GM23338 (cell line): ENCODE results near the gene MGAT5. TPM values are rescaled to one million over a fixed set of nuclear protein-coding genes. Genes with fewer than 3 reads are reported as not detected.

Experiments
- ATAC-seq: fragments of 200-7000 bp; cut with Tn5 transposase; 3 replicates; pipeline ENCODE4 v1.9.1; 2020
- DNase-seq: peaks from one replicate; pipeline ENCODE4 v3.0.0-alpha.2; 2015; ENCODE audit warnings: low spot score
- H2AFZ ChIP-seq: fragments of 200-600 bp; sonication (generic); 2 replicates; pipeline ENCODE4 v1.8.0; 2016; ENCODE audit warnings: antibody characterized with exemption, mild to moderate bottlenecking, moderate library complexity
- H3F3A ChIP-seq: fragments of 200-600 bp; sonication (generic); replicated peaks from 2 replicates; pipeline ENCODE4 v1.8.0; 2017; ENCODE audit warnings: antibody characterized with exemption, mixed run types, low read depth
- H3K27ac ChIP-seq: fragments of 200-600 bp; sonication (generic); 2 replicates; pipeline ENCODE4 v1.6.1; 2016; ENCODE audit warnings: low read depth
- H3K27me3 ChIP-seq: fragments of 200-600 bp; sonication (generic); 2 replicates; pipeline ENCODE4 v1.8.0; 2016; ENCODE audit warnings: mild to moderate bottlenecking, mixed run types, moderate library complexity; ENCODE audit not compliant: insufficient read depth
- H3K36me3 ChIP-seq: fragments of 200-600 bp; sonication (generic); 2 replicates; pipeline ENCODE4 v1.8.0; 2016; ENCODE audit warnings: mild to moderate bottlenecking; ENCODE audit not compliant: insufficient read depth
- H3K4me1 ChIP-seq: fragments of 200-600 bp; sonication (generic); 2 replicates; pipeline ENCODE4 v1.8.0; 2016; ENCODE audit warnings: mild to moderate bottlenecking, moderate library complexity; ENCODE audit not compliant: insufficient read depth
- H3K4me2 ChIP-seq: fragments of 200-600 bp; sonication (generic); 2 replicates; pipeline ENCODE4 v1.7.1; 2017; ENCODE audit warnings: mixed run types
- H3K4me3 ChIP-seq: fragments of 200-600 bp; sonication (generic); 2 replicates; pipeline ENCODE4 v1.6.1; 2016; ENCODE audit warnings: mixed run types
- H3K79me2 ChIP-seq: fragments of 200-600 bp; sonication (generic); replicated peaks from 2 replicates; pipeline ENCODE4 v1.8.0; 2017; ENCODE audit warnings: mild to moderate bottlenecking; ENCODE audit not compliant: insufficient read depth
- H3K9me2 ChIP-seq: fragments of 200-600 bp; sonication (generic); 2 replicates; pipeline ENCODE4 v1.8.0; 2017; ENCODE audit not compliant: insufficient read depth
- H4K20me1 ChIP-seq: fragments of 200-600 bp; sonication (generic); replicated peaks from 2 replicates; pipeline ENCODE4 v1.8.0; 2017; ENCODE audit warnings: mild to moderate bottlenecking; ENCODE audit not compliant: insufficient read depth
- H3K27ac Mint-ChIP-seq: 2 replicates; pipeline ENCODE4 v1.8.0; 2020; ENCODE audit warnings: inconsistent platforms, mild to moderate bottlenecking, moderate library complexity, mixed read lengths
- H3K27me3 Mint-ChIP-seq: 3 replicates; pipeline ENCODE4 v1.8.0; 2022; ENCODE audit warnings: low read depth, mild to moderate bottlenecking, moderate library complexity, mixed read lengths, inconsistent platforms; ENCODE audit not compliant: insufficient read depth, poor library complexity
- H3K36me3 Mint-ChIP-seq: 3 replicates; pipeline ENCODE4 v1.8.0; 2021; ENCODE audit warnings: low read depth, mild to moderate bottlenecking, inconsistent platforms, moderate library complexity, mixed read lengths
- H3K4me1 Mint-ChIP-seq: 3 replicates; pipeline ENCODE4 v1.8.0; 2020; ENCODE audit warnings: mild to moderate bottlenecking, inconsistent platforms, mixed read lengths
- H3K4me3 Mint-ChIP-seq: 3 replicates; pipeline ENCODE4 v1.8.0; 2021; ENCODE audit warnings: moderate library complexity, mild to moderate bottlenecking, inconsistent platforms, mixed read lengths
- H3K9me3 Mint-ChIP-seq: 3 replicates; pipeline ENCODE4 v1.8.0; 2020; ENCODE audit warnings: moderate library complexity, mild to moderate bottlenecking, inconsistent platforms, mixed read lengths
- EZH2 ChIP-seq: fragments of 200-600 bp; sonication (generic); IDR thresholded peaks from one replicate; pipeline ENCODE4 v1.8.0; 2017; ENCODE audit warnings: antibody characterized with exemption, mild to moderate bottlenecking, low read depth; ENCODE audit not compliant: unreplicated experiment
- EZH2phosphoT487 ChIP-seq: fragments of 200-600 bp; sonication (generic); IDR thresholded peaks from one replicate; pipeline ENCODE4 v1.8.1; 2018; ENCODE audit warnings: antibody characterized with exemption; ENCODE audit not compliant: unreplicated experiment
- JUNB ChIP-seq: IDR thresholded peaks from one replicate; pipeline ENCODE4 v1.6.1; 2016; ENCODE audit warnings: antibody characterized with exemption; ENCODE audit not compliant: unreplicated experiment
- NANOG ChIP-seq: IDR thresholded peaks from 2 replicates; pipeline ENCODE4 v1.6.1; 2016; ENCODE audit warnings: antibody characterized with exemption, borderline replicate concordance
- STAT1 ChIP-seq: IDR thresholded peaks from one replicate; pipeline ENCODE4 v1.6.1; 2016; ENCODE audit warnings: antibody characterized with exemption; ENCODE audit not compliant: unreplicated experiment
- ZNF114 ChIP-seq: fragments of 250-450 bp; sonication (Bioruptor Pico); IDR thresholded peaks from 2 replicates; pipeline ENCODE4 v1.5.0; 2020; ENCODE audit warnings: mild to moderate bottlenecking, moderate library complexity
- polyA plus RNA-seq: library from polyadenylated mRNA; unstranded; fragments of >200 nt; fragmentation: Nextera tagmentation; extraction: Ambion mirVana; gene quantifications from 2 replicates; pipeline ENCODE4 v1.2.1, GENCODE V29; 2016
- total RNA-seq: library from RNA; depleted of rRNA; stranded (reverse); fragments of >200 nt; shearing (Covaris generic); gene quantifications from 2 replicates; pipeline ENCODE4 v1.2.3, GENCODE V29; 2014
- TF ChIP-seq, protein P1 (sequence below): IDR thresholded peaks from one replicate; pipeline ENCODE4 v1.6.1; 2018; ENCODE audit warnings: antibody characterized with exemption; ENCODE audit not compliant: unreplicated experiment
- TF ChIP-seq, protein P2 (sequence below): fragments of 250-450 bp; sonication (Bioruptor Pico); IDR thresholded peaks from 2 replicates; pipeline ENCODE4 v1.5.0; 2020; ENCODE audit warnings: mild to moderate bottlenecking, moderate library complexity
- TF ChIP-seq, protein P3 (sequence below), 2 experiments: fragments of 200-600 bp in 1 of 2; sonication (generic) in 1 of 2; conservative IDR thresholded peaks; 2 replicates each; pipeline versions ENCODE4 v1.5.1 to v1.6.1; 2016 to 2017; ENCODE audit warnings: antibody characterized with exemption in 2 of 2, low read depth in 2 of 2, mild to moderate bottlenecking in 2 of 2, moderate library complexity in 1 of 2
- TF ChIP-seq, protein P4 (sequence below): IDR thresholded peaks from 2 replicates; pipeline ENCODE4 v1.6.1; 2016; ENCODE audit warnings: antibody characterized with exemption

MGAT5 gene
- total and polyA plus RNA-seq, 2 experiments from 2014 or later = 4.6 to 27.6 TPM

DNA sequence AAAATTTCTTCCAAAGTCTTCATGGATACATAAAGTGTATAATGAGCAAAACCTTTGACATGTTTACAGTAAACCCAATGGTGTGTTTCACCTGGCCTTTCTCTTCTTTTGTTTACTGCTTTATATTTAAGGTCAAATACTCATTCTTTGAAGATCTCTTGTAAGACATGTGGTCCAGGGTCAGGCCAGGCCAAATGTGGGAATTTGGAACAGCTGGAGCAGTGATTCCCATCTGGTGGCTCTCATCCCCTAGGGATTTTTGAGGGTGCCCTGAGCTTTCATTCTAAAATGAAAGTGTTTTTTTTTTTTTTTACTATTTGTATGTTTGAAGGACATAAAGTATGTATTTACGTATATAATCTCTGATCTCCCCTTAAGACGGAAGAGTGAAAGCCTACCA is 13.8 kb upstream of the MGAT5 start:
- Histone ChIP-seq H3K27me3 (no peaks in the 10 kb centered on the region), H3K4me1 (no peaks in the 10 kb centered on the region), H3F3A (no peaks in the 10 kb centered on the region), H2AFZ (no peak overlapping the region), H3K9me2 (no peaks in the 10 kb centered on the region), H3K79me2 (peaks cover 24% of the 10 kb centered on the region), H3K4me2 (no peak overlapping the region), H3K36me3 (no peaks in the 10 kb centered on the region), H3K4me3 (no peak overlapping the region), H4K20me1 (peaks cover 19% of the 10 kb centered on the region), H3K27ac (no peak overlapping the region)
- TF ChIP-seq, protein P1, sequence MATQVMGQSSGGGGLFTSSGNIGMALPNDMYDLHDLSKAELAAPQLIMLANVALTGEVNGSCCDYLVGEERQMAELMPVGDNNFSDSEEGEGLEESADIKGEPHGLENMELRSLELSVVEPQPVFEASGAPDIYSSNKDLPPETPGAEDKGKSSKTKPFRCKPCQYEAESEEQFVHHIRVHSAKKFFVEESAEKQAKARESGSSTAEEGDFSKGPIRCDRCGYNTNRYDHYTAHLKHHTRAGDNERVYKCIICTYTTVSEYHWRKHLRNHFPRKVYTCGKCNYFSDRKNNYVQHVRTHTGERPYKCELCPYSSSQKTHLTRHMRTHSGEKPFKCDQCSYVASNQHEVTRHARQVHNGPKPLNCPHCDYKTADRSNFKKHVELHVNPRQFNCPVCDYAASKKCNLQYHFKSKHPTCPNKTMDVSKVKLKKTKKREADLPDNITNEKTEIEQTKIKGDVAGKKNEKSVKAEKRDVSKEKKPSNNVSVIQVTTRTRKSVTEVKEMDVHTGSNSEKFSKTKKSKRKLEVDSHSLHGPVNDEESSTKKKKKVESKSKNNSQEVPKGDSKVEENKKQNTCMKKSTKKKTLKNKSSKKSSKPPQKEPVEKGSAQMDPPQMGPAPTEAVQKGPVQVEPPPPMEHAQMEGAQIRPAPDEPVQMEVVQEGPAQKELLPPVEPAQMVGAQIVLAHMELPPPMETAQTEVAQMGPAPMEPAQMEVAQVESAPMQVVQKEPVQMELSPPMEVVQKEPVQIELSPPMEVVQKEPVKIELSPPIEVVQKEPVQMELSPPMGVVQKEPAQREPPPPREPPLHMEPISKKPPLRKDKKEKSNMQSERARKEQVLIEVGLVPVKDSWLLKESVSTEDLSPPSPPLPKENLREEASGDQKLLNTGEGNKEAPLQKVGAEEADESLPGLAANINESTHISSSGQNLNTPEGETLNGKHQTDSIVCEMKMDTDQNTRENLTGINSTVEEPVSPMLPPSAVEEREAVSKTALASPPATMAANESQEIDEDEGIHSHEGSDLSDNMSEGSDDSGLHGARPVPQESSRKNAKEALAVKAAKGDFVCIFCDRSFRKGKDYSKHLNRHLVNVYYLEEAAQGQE = no peak
- TF ChIP-seq ZNF114 (CRISPR knock-in tag) = no peak
- no peak for TF ChIP-seq JUNB
- TF ChIP-seq EZH2phosphoT487 = no peak
- TF ChIP-seq, protein P2, sequence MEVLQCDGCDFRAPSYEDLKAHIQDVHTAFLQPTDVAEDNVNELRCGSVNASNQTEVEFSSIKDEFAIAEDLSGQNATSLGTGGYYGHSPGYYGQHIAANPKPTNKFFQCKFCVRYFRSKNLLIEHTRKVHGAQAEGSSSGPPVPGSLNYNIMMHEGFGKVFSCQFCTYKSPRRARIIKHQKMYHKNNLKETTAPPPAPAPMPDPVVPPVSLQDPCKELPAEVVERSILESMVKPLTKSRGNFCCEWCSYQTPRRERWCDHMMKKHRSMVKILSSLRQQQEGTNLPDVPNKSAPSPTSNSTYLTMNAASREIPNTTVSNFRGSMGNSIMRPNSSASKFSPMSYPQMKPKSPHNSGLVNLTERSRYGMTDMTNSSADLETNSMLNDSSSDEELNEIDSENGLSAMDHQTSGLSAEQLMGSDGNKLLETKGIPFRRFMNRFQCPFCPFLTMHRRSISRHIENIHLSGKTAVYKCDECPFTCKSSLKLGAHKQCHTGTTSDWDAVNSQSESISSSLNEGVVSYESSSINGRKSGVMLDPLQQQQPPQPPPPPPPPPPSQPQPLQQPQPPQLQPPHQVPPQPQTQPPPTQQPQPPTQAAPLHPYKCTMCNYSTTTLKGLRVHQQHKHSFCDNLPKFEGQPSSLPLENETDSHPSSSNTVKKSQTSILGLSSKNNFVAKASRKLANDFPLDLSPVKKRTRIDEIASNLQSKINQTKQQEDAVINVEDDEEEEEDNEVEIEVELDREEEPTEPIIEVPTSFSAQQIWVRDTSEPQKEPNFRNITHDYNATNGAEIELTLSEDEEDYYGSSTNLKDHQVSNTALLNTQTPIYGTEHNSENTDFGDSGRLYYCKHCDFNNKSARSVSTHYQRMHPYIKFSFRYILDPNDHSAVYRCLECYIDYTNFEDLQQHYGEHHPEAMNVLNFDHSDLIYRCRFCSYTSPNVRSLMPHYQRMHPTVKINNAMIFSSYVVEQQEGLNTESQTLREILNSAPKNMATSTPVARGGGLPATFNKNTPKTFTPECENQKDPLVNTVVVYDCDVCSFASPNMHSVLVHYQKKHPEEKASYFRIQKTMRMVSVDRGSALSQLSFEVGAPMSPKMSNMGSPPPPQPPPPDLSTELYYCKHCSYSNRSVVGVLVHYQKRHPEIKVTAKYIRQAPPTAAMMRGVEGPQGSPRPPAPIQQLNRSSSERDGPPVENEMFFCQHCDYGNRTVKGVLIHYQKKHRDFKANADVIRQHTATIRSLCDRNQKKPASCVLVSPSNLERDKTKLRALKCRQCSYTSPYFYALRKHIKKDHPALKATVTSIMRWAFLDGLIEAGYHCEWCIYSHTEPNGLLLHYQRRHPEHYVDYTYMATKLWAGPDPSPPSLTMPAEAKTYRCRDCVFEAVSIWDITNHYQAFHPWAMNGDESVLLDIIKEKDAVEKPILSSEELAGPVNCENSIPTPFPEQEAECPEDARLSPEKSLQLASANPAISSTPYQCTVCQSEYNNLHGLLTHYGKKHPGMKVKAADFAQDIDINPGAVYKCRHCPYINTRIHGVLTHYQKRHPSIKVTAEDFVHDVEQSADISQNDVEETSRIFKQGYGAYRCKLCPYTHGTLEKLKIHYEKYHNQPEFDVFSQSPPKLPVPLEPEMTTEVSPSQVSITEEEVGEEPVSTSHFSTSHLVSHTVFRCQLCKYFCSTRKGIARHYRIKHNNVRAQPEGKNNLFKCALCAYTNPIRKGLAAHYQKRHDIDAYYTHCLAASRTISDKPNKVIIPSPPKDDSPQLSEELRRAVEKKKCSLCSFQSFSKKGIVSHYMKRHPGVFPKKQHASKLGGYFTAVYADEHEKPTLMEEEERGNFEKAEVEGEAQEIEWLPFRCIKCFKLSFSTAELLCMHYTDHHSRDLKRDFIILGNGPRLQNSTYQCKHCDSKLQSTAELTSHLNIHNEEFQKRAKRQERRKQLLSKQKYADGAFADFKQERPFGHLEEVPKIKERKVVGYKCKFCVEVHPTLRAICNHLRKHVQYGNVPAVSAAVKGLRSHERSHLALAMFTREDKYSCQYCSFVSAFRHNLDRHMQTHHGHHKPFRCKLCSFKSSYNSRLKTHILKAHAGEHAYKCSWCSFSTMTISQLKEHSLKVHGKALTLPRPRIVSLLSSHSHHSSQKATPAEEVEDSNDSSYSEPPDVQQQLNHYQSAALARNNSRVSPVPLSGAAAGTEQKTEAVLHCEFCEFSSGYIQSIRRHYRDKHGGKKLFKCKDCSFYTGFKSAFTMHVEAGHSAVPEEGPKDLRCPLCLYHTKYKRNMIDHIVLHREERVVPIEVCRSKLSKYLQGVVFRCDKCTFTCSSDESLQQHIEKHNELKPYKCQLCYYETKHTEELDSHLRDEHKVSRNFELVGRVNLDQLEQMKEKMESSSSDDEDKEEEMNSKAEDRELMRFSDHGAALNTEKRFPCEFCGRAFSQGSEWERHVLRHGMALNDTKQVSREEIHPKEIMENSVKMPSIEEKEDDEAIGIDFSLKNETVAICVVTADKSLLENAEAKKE (CRISPR knock-in tag) = no peak
- TF ChIP-seq, protein P3, sequence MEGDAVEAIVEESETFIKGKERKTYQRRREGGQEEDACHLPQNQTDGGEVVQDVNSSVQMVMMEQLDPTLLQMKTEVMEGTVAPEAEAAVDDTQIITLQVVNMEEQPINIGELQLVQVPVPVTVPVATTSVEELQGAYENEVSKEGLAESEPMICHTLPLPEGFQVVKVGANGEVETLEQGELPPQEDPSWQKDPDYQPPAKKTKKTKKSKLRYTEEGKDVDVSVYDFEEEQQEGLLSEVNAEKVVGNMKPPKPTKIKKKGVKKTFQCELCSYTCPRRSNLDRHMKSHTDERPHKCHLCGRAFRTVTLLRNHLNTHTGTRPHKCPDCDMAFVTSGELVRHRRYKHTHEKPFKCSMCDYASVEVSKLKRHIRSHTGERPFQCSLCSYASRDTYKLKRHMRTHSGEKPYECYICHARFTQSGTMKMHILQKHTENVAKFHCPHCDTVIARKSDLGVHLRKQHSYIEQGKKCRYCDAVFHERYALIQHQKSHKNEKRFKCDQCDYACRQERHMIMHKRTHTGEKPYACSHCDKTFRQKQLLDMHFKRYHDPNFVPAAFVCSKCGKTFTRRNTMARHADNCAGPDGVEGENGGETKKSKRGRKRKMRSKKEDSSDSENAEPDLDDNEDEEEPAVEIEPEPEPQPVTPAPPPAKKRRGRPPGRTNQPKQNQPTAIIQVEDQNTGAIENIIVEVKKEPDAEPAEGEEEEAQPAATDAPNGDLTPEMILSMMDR (conservative IDR thresholded peaks at IDR 0.05; ENCODE audit: low read depth in 2 of 2) = no peak
- no peak for TF ChIP-seq STAT1
- TF ChIP-seq EZH2 = no peak
- TF ChIP-seq NANOG = no peak
- TF ChIP-seq, protein P4, sequence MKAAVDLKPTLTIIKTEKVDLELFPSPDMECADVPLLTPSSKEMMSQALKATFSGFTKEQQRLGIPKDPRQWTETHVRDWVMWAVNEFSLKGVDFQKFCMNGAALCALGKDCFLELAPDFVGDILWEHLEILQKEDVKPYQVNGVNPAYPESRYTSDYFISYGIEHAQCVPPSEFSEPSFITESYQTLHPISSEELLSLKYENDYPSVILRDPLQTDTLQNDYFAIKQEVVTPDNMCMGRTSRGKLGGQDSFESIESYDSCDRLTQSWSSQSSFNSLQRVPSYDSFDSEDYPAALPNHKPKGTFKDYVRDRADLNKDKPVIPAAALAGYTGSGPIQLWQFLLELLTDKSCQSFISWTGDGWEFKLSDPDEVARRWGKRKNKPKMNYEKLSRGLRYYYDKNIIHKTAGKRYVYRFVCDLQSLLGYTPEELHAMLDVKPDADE = no peak
- no peaks in the 10 kb centered on the region for H3K9me3 Mint-ChIP-seq
- no peak overlapping the region for H3K4me3 Mint-ChIP-seq
- H3K27ac Mint-ChIP-seq = no peak overlapping the region
- ATAC-seq (no peak), DNase-seq (no peak)
- peaks cover 8% of the 10 kb centered on the region; the same call in 2 of the 3 replicates for H3K4me1 Mint-ChIP-seq
- H3K27me3 Mint-ChIP-seq = peaks cover 1% of the 10 kb centered on the region
- H3K36me3 Mint-ChIP-seq = no peaks in the 10 kb centered on the region
